Measurements from ENCODE around the gene DCAF10.
"Not testable (repeated sequence)": the region's sequence is repeated elsewhere in the genome, so short reads cannot be mapped to it uniquely, and the experiment has no call there.

The DCAF10 gene, protein sequence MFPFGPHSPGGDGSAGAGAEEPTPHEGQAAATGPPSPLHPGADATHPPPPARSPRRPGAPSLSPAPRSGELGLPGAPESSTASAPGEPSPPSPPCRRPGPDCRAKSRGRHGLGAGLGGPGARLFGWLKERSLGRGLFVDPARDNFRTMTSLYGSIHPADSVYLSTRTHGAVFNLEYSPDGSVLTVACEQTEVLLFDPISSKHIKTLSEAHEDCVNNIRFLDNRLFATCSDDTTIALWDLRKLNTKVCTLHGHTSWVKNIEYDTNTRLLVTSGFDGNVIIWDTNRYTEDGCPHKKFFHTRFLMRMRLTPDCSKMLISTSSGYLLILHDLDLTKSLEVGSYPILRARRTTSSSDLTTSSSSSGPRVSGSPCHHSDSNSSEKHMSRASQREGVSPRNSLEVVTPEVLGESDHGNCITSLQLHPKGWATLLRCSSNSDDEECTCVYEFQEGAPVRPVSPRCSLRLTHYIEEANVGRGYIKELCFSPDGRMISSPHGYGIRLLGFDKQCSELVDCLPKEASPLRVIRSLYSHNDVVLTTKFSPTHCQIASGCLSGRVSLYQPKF

DNA sequence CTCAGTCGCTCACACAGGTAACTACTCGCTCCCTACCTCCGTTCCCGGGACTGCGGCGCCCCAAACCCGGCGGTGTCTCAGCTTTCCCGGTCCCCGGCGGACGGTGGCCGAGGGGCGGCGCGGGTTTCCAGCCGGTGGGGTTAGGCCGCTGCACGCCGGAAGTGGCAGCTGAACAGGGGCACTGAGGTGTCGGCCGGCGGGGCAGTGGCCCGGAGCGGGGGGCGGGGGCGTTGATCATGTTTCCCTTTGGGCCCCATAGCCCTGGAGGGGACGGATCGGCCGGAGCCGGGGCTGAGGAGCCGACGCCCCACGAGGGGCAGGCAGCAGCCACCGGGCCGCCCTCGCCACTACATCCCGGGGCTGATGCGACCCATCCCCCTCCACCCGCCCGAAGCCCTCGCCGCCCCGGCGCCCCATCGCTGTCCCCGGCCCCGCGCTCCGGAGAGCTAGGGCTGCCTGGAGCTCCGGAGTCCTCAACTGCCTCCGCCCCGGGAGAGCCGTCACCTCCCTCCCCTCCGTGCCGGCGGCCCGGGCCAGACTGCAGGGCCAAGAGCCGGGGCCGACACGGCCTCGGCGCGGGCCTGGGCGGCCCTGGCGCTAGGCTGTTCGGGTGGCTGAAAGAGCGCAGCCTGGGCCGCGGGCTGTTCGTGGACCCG, at the start of gene DCAF10:
Gene DCAF10, plus strand, starts transcription at position 167 of the 656 bp plus-strand sequence. Its CDS starts 70 bp downstream, at position 237.
- peak; percentile 97 for DNase-seq (ENCODE audit: low spot score)

- no peak for DNase-seq (ENCODE audit: low spot score)
These were observed 49.4 kb upstream of the DCAF10 start for GRCh38 chr9:37751186-37751585.

DNA sequence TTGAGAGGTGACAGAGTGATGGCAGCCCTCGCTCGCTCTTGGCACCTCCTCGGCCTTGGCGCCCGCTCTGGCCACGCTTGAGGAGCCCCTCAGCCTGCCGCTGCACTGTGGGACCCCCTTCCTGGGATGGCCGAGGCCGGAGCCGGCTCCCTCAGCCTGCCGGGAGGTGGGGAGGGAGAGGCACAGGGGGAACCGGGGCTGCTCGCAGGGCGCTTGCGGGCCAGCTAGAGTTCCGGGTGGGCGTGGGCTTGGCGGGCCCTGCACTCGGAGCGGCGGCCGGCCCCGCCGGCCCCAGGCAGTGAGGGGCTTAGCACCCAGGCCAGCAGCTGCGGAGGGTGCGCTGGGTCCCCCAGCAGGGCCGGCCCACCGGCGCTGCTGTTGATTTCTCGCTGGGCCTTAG, 48.9 kb upstream of the DCAF10 start:
- DNase-seq (ENCODE audit: low spot score), result not testable (repeated sequence)

- not testable (repeated sequence) for DNase-seq (ENCODE audit: low spot score)
These were observed 48.5 kb upstream of the DCAF10 start for GRCh38 chr9:37752112-37752511.

DNA sequence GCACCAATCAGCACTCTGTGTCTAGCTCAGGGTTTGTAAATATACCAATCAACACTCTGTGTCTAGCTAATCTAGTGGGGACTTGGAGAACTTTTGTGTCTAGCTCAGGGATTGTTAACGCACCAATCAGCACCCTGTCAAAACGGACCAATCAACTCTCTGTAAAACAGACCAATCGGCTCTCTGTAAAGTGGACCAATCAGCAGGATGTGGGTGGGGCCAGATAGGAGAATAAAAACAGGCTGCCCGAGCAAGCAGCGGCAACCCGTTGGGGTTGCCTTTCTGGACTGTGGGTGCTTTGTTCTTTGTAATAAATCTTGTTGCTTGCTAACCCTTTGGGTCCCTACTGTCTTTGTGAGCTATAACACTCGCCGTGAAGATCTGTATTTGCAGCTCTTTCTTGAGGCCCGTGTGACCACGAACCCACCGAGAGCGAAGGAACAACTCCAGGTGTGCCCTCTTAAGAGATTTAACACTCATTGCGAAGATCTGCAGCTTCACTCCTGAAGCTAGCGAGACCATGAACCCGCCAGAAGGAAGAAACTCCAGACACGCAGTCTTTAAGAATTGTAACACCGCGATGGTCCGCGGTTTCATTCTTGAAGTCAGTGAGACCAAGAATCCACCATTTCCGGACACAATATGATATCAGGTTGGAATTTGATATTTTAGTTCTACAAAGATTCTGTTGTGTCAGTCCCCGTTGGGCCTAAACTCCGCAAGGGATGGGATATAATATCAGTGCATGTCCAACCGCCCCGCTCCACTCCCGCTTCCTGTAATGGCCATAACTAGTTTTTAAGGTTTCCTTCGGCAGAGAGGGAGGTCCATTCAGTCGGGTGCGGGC, 47.7 kb upstream of the DCAF10 start:
- no peak for DNase-seq (ENCODE audit: low spot score)

GRCh38 chr9:37753489-37754190, 47.0 kb upstream of the DCAF10 start, which contains the start of gene TRMT10B:
TSS of gene TRMT10B (plus strand) at chr9:37753805. CDS start at chr9:37761932, 8,127 bp downstream.
- peak; percentile 89 for DNase-seq (ENCODE audit: low spot score)

- DNase-seq (ENCODE audit: low spot score), result no peak
These were observed 41.9 kb upstream of the DCAF10 start for GRCh38 chr9:37758747-37759146.

DNA sequence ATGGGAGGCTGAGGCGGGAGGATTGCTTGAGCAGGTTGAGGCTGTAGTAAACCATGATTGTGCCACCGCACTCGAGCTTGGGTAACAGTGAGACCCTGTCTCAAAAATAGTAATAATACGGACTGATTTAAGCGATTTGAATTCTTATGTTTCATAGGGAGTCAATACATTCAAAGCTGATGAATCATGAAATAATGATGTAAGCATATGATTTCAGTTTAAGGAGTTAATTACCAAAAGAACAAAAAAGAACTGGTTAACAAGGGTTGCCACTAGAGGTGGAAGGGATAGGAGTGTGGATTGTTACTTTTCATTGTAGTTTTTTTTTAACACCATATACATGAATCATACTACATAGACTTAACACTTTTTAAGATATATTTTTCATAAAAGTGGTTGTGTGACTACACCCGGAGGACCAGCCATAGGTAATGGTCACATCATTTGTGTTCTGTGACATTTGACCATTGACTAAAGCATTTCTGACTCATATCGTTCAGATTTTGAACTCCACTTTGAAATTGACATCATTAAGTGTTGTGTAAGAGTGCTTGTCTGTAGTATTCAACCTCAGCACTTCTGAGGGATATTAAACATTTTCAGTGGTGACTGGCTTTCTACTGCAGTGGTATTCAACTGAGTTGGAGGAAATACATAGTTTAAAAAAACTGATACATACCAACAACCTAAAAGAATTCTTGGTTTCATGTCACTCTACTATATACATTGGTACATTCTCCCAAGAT, 40.0 kb upstream of the DCAF10 start:
- no peak for DNase-seq (ENCODE audit: low spot score)

DNA sequence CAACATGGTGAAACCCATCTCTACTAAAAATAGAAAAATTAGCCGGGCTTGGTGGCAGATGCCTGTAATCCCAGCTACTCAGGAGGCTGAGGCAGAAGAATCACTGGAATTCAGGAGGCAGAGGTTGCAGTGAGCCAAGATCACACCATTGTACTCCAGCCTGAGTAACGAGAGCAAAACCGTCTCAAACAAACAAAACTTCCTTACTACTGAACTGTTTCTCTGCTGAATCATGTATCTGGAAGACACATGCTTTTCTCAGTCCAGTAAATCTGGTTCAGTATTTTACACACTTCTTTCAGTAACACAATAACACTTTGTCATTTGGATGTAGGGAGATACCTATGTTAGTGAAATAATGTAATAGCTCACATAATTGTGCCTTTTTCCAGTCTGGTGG, 39.1 kb upstream of the DCAF10 start:
- no peak for DNase-seq (ENCODE audit: low spot score)

GRCh38 chr9:37765263-37765662, 35.3 kb upstream of the DCAF10 start:
- DNase-seq (ENCODE audit: low spot score), result not testable (repeated sequence)

DNA sequence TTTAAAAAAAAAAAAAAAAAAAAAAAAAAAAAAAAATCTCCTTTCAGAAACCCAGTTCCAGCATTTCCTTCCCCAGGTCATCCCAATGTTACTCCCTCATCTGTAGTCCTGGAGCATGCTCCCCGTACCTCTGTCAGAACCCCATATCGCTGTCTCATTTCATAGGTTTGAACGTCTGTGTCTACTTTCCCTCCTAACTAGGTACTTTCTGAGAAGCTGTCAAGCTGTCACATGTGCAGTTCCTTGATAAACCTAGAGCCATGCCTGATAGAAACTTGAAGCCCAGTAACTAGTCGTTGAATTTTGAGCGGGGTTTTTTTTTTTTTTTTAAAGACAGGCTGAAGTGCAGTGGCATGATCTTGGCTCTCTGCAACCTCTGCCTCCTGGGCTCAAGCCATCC, 31.3 kb upstream of the DCAF10 start:
- no peak for DNase-seq (ENCODE audit: low spot score)

- no peak for DNase-seq (ENCODE audit: low spot score)
These were observed 30.6 kb upstream of the DCAF10 start for GRCh38 chr9:37769995-37770394.

DNA sequence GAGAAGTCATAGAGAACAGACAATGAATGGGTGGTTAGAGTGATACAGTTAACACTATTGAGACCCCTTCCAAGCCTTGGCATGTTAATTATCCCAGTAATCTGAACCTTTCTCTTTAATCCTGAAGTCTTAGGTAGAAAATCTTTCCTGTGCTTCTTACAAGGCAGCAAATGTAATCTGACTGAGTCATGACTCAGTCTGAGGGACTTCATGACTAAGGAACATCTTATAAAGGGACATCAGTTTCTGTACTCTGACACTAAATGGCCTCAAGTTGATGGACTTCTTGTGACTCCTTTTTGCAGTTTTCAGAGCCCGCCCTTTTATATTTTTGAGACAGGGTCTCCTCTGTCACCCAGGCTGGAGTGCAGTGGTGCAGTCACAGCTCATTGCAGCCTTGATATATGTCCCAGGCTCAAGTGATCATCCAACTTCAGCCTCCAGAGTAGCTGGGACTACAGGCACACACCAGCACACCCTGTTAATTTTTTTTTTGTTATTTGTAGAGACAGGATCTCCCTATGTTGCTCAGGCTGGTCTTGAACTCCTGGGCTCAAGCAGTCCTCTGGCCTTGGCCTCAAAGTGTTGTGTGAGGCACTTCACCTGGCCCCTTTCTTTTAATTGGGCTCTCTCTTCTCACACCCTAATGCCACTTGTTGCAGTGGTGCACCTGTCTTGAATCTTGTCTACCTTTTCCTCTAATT, 25.2 kb upstream of the DCAF10 start:
- DNase-seq (ENCODE audit: low spot score), result no peak

GRCh38 chr9:37776328-37776727, 24.3 kb upstream of the DCAF10 start:
- DNase-seq (ENCODE audit: low spot score), result no peak

- DNase-seq (ENCODE audit: low spot score), result no peak
These were observed 22.1 kb upstream of the DCAF10 start for GRCh38 chr9:37778534-37778933.

GRCh38 chr9:37784291-37784615, 16.3 kb upstream of the DCAF10 start:
- no peak for DNase-seq (ENCODE audit: low spot score)

DNA sequence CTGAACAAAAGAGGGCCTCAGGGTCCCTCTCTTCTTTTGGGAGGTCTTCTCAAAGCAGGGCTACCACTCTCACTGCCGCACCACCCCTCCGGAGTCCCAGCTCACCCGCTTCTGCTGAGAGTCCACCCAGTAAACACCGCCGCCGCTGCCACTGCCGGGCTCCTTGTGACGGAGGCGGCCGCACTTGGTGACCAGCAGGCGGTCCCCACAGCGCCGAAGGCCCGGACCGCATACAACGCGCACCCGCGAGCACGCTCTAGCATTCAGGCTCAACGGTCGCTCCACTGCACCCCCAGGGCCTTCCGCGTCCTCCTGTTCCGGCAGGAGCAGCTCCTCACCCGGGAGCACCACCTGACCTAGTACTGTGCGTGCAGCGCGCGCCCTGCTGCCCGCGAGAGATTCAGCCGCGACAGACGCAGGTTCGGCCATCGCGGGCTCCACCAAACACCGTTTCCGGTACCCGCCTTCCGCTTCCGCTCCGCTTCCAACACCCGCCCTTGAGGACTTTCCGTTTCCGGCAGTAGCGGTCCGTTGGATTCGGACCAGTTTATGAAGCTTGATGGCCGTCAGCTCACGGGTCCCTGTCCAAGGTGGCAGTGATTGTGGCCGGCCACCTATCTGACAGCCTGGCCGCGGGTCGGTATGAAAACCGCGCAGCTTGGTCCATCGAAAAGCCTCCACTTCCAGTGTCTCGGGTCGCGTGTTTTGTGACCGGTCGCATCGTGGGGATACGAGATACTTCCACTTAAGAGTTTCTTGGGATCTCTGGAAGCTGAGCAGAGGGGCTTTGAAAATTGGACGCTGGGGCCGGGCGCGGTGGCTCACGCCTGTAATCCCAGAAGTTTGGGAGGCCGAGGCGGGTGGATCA, 15.7 kb upstream of the DCAF10 start, which contains the start of gene EXOSC3:
Gene EXOSC3, minus strand, starts transcription at position 449 of the 868 bp plus-strand sequence. Its CDS starts 20 bp downstream, at position 429.
- DNase-seq (ENCODE audit: low spot score), result peak; percentile 93

DNA sequence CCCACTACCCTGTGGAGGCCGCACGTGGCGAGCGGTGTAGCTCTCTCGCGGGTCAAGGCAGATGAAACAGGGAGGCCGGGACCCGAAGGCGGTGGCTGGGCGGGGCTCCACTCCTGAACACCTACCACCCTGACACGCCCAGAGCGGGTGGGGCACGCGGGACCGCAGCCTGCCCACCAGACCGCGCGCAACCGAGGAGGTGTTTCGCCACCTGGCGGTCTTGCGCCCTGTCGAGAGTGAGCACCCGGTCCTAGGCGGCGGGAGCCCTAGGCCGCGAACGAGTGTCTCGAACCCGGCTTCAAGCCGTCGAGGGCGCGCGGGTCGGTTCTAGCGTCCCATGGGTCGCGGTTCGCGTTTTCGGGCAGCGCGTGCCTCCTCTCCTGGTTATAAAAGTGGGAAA, 13.5 kb upstream of the DCAF10 start:
- DNase-seq (ENCODE audit: low spot score), result no peak

DNA sequence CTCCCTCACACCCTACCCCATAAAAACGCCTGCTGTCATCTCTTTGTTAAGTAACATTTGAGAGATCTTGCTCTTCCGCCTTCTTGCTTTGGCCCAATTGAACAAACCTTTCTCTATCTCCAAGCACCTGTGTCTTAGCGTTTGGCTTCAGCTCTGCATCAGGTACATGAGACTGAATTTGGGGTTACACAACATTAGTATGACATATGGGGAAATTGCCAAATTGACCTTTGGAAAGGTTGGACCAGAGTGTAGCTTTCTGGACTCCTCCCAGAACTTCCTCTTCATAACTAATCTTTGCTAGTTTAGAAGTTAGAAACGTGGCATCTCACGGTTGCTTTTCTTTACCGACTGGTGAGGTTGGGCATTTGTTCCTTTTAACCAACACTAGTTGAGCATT, 12.3 kb upstream of the DCAF10 start:
- no peak for DNase-seq (ENCODE audit: low spot score)

All from left forelimb (tissue), 1 donor.